ENCODE results near the gene TBC1D5. TPM values are rescaled to one million over a fixed set of nuclear protein-coding genes. Genes with fewer than 3 reads are reported as not detected.

Gene TBC1D5
- total RNA-seq, 1 donor from 2014 or later, result 106 TPM

- H3K36me3 Mint-ChIP-seq (ENCODE audit: low read depth), result peaks cover 93% of the 10 kb centered on the region
- TF ChIP-seq CTCF (IDR thresholded peaks at IDR 0.05), result no peak
- DNase-seq (no peak), ATAC-seq (ENCODE audit: low read depth) (no peak)
- H3K4me3 Mint-ChIP-seq, result no peak overlapping the region
- CTCF ChIA-PET, result no interaction called here
- H3K9me3 Mint-ChIP-seq, result peaks cover 2% of the 10 kb centered on the region
- no peak overlapping the region for H3K27ac Mint-ChIP-seq
- intact Hi-C loops (cut with micrococcal nuclease), result no loop called here
- POLR2A ChIA-PET, result no interaction called here
- no peaks in the 10 kb centered on the region for H3K4me1 Mint-ChIP-seq
- no peaks in the 10 kb centered on the region for H3K27me3 Mint-ChIP-seq
Observed at GRCh38 chr3:17158941-17159682, 583.3 kb downstream of the TBC1D5 start.

GRCh38 chr3:17157713-17158112, 584.7 kb downstream of the TBC1D5 start:
- H3K4me3 Mint-ChIP-seq, result no peak overlapping the region
- H3K36me3 Mint-ChIP-seq (ENCODE audit: low read depth), result peaks cover 93% of the 10 kb centered on the region
- TF ChIP-seq CTCF (IDR thresholded peaks at IDR 0.05), result no peak
- ATAC-seq (ENCODE audit: low read depth) (no peak), DNase-seq (no peak)
- no peak overlapping the region for H3K27ac Mint-ChIP-seq
- no peaks in the 10 kb centered on the region for H3K4me1 Mint-ChIP-seq
- ChIA-PET CTCF (no interaction called here), POLR2A (interaction anchor here (0.6 kb wide), 1 partner anchor 106 kb away, joined by 6 read pairs; no protein-coding TSS in a partner anchor)
- no peaks in the 10 kb centered on the region for H3K27me3 Mint-ChIP-seq
- peaks cover 11% of the 10 kb centered on the region for H3K9me3 Mint-ChIP-seq
- intact Hi-C loops (cut with micrococcal nuclease), result no loop called here

GRCh38 chr3:17156864-17157263, 585.6 kb downstream of the TBC1D5 start:
- DNase-seq (no peak), ATAC-seq (ENCODE audit: low read depth) (no peak)
- Mint-ChIP-seq H3K27ac (no peak overlapping the region), H3K4me1 (no peaks in the 10 kb centered on the region), H3K36me3 (ENCODE audit: low read depth) (peaks cover 90% of the 10 kb centered on the region), H3K27me3 (no peaks in the 10 kb centered on the region), H3K4me3 (no peak overlapping the region), H3K9me3 (peaks cover 11% of the 10 kb centered on the region)
- intact Hi-C loops (cut with micrococcal nuclease), result no loop called here
- ChIA-PET CTCF (no interaction called here), POLR2A (no interaction called here)
- TF ChIP-seq CTCF (IDR thresholded peaks at IDR 0.05), result no peak

GRCh38 chr3:17155951-17156350, 586.5 kb downstream of the TBC1D5 start:
- ChIA-PET CTCF (no interaction called here), POLR2A (no interaction called here)
- Mint-ChIP-seq H3K27me3 (no peaks in the 10 kb centered on the region), H3K36me3 (ENCODE audit: low read depth) (peaks cover 87% of the 10 kb centered on the region), H3K27ac (no peak overlapping the region), H3K4me3 (no peak overlapping the region), H3K4me1 (no peaks in the 10 kb centered on the region), H3K9me3 (peaks cover 11% of the 10 kb centered on the region)
- intact Hi-C loops (cut with micrococcal nuclease), result no loop called here
- DNase-seq (no peak), ATAC-seq (ENCODE audit: low read depth) (no peak)
- no peak for TF ChIP-seq CTCF (IDR thresholded peaks at IDR 0.05)

- ATAC-seq (ENCODE audit: low read depth) (no peak), DNase-seq (no peak)
- CTCF ChIA-PET, result no interaction called here
- Mint-ChIP-seq H3K27me3 (no peaks in the 10 kb centered on the region), H3K9me3 (peaks cover 11% of the 10 kb centered on the region), H3K36me3 (ENCODE audit: low read depth) (peaks cover 80% of the 10 kb centered on the region), H3K4me3 (no peak overlapping the region), H3K4me1 (no peaks in the 10 kb centered on the region), H3K27ac (no peak overlapping the region)
- POLR2A ChIA-PET, result no interaction called here
- TF ChIP-seq CTCF (IDR thresholded peaks at IDR 0.05), result no peak
- intact Hi-C loops (cut with micrococcal nuclease), result no loop called here
Observed at GRCh38 chr3:17154941-17155340, 587.5 kb downstream of the TBC1D5 start.

Data from activated B cell treated with CpG ODN at 0.5 μM for 24 hours (primary cell).